ENCODE results near the gene UPK1A.

Gene UPK1A

GRCh38 chr19:35710784-35711723, 44.7 kb downstream of the UPK1A start:
- Histone ChIP-seq H3K27me3 (ENCODE audit: control insufficient read depth, insufficient read depth, low read length) (no peaks in the 10 kb centered on the region), H3K36me3 (ENCODE audit: control insufficient read depth, insufficient read depth, low read length) (no peaks in the 10 kb centered on the region), H3K4me3 (ENCODE audit: low read length) (no peak overlapping the region), H3K27ac (ENCODE audit: low read length) (no peak overlapping the region), H3K9me3 (ENCODE audit: control insufficient read depth, insufficient read depth, low read length) (no peaks in the 10 kb centered on the region), H3K4me1 (ENCODE audit: control insufficient read depth, insufficient read depth, low read length) (peaks cover 8% of the 10 kb centered on the region)
- no peak for DNase-seq (ENCODE audit: low read depth, low spot score)
- WGBS (ENCODE audit: insufficient coverage, insufficient read length) = no CpG with 5 or more reads among the region's 13 CpGs

- WGBS (ENCODE audit: insufficient coverage, insufficient read length) = no CpG with 5 or more reads among the region's 11 CpGs
- no peak overlapping the region for H3K27ac ChIP-seq (ENCODE audit: low read length)
- no peak overlapping the region for H3K4me3 ChIP-seq (ENCODE audit: low read length)
- H3K9me3 ChIP-seq (ENCODE audit: control insufficient read depth, insufficient read depth, low read length) = no peaks in the 10 kb centered on the region
- peaks cover 8% of the 10 kb centered on the region for H3K4me1 ChIP-seq (ENCODE audit: control insufficient read depth, insufficient read depth, low read length)
- no peaks in the 10 kb centered on the region for H3K27me3 ChIP-seq (ENCODE audit: control insufficient read depth, insufficient read depth, low read length)
- no peaks in the 10 kb centered on the region for H3K36me3 ChIP-seq (ENCODE audit: control insufficient read depth, insufficient read depth, low read length)
- no peak for DNase-seq (ENCODE audit: low read depth, low spot score)
Observed at GRCh38 chr19:35712567-35713505, 46.5 kb downstream of the UPK1A start.

- no peaks in the 10 kb centered on the region for H3K27me3 ChIP-seq (ENCODE audit: control insufficient read depth, insufficient read depth, low read length)
- WGBS (ENCODE audit: insufficient coverage, insufficient read length) = no CpG with 5 or more reads among the region's 2 CpGs
- H3K4me1 ChIP-seq (ENCODE audit: control insufficient read depth, insufficient read depth, low read length) = peaks cover 8% of the 10 kb centered on the region
- H3K4me3 ChIP-seq (ENCODE audit: low read length) = no peak overlapping the region
- DNase-seq (ENCODE audit: low read depth, low spot score) = no peak
- no peaks in the 10 kb centered on the region for H3K9me3 ChIP-seq (ENCODE audit: control insufficient read depth, insufficient read depth, low read length)
- no peaks in the 10 kb centered on the region for H3K36me3 ChIP-seq (ENCODE audit: control insufficient read depth, insufficient read depth, low read length)
- H3K27ac ChIP-seq (ENCODE audit: low read length) = no peak overlapping the region
Observed at GRCh38 chr19:35713506-35713850, 47.2 kb downstream of the UPK1A start.

GRCh38 chr19:35713904-35714495, 47.7 kb downstream of the UPK1A start:
- Histone ChIP-seq H3K27me3 (ENCODE audit: control insufficient read depth, insufficient read depth, low read length) (no peaks in the 10 kb centered on the region), H3K4me3 (ENCODE audit: low read length) (no peak overlapping the region), H3K4me1 (ENCODE audit: control insufficient read depth, insufficient read depth, low read length) (peaks cover 8% of the 10 kb centered on the region), H3K36me3 (ENCODE audit: control insufficient read depth, insufficient read depth, low read length) (no peaks in the 10 kb centered on the region), H3K27ac (ENCODE audit: low read length) (no peak overlapping the region), H3K9me3 (ENCODE audit: control insufficient read depth, insufficient read depth, low read length) (no peaks in the 10 kb centered on the region)
- DNase-seq (ENCODE audit: low read depth, low spot score) = no peak
- no CpG with 5 or more reads among the region's 12 CpGs for WGBS (ENCODE audit: insufficient coverage, insufficient read length)

GRCh38 chr19:35714601-35715354, 48.5 kb downstream of the UPK1A start:
- Histone ChIP-seq H3K4me1 (ENCODE audit: control insufficient read depth, insufficient read depth, low read length) (peaks cover 8% of the 10 kb centered on the region), H3K27ac (ENCODE audit: low read length) (no peak overlapping the region), H3K4me3 (ENCODE audit: low read length) (no peak overlapping the region), H3K36me3 (ENCODE audit: control insufficient read depth, insufficient read depth, low read length) (peaks cover under 1% of the 10 kb centered on the region; the same call in 1 of the 2 replicates), H3K27me3 (ENCODE audit: control insufficient read depth, insufficient read depth, low read length) (no peaks in the 10 kb centered on the region), H3K9me3 (ENCODE audit: control insufficient read depth, insufficient read depth, low read length) (no peaks in the 10 kb centered on the region)
- DNase-seq (ENCODE audit: low read depth, low spot score) = no peak
- no CpG with 5 or more reads among the region's 14 CpGs for WGBS (ENCODE audit: insufficient coverage, insufficient read length)

- peaks cover 8% of the 10 kb centered on the region for H3K4me1 ChIP-seq (ENCODE audit: control insufficient read depth, insufficient read depth, low read length)
- H3K4me3 ChIP-seq (ENCODE audit: low read length) = no peak overlapping the region
- WGBS (ENCODE audit: insufficient coverage, insufficient read length) = no CpG with 5 or more reads among the region's 7 CpGs
- peaks cover 4% of the 10 kb centered on the region; the same call in 1 of the 2 replicates for H3K36me3 ChIP-seq (ENCODE audit: control insufficient read depth, insufficient read depth, low read length)
- DNase-seq (ENCODE audit: low read depth, low spot score) = no peak
- H3K9me3 ChIP-seq (ENCODE audit: control insufficient read depth, insufficient read depth, low read length) = no peaks in the 10 kb centered on the region
- H3K27me3 ChIP-seq (ENCODE audit: control insufficient read depth, insufficient read depth, low read length) = no peaks in the 10 kb centered on the region
- no peak overlapping the region for H3K27ac ChIP-seq (ENCODE audit: low read length)
Observed at GRCh38 chr19:35715355-35715809, 49.1 kb downstream of the UPK1A start.

GRCh38 chr19:35715981-35716800, 49.9 kb downstream of the UPK1A start:
- Histone ChIP-seq H3K27me3 (ENCODE audit: control insufficient read depth, insufficient read depth, low read length) (no peaks in the 10 kb centered on the region), H3K27ac (ENCODE audit: low read length) (no peak overlapping the region), H3K36me3 (ENCODE audit: control insufficient read depth, insufficient read depth, low read length) (peaks cover 8% of the 10 kb centered on the region; the same call in 1 of the 2 replicates), H3K4me1 (ENCODE audit: control insufficient read depth, insufficient read depth, low read length) (peaks cover 8% of the 10 kb centered on the region), H3K9me3 (ENCODE audit: control insufficient read depth, insufficient read depth, low read length) (no peaks in the 10 kb centered on the region), H3K4me3 (ENCODE audit: low read length) (peak overlapping the region; percentile 74; the same call in 1 of the 2 replicates)
- no peak for DNase-seq (ENCODE audit: low read depth, low spot score)
- no CpG with 5 or more reads among the region's 52 CpGs for WGBS (ENCODE audit: insufficient coverage, insufficient read length)

- H3K4me1 ChIP-seq (ENCODE audit: control insufficient read depth, insufficient read depth, low read length) = peaks cover 8% of the 10 kb centered on the region
- H3K27ac ChIP-seq (ENCODE audit: low read length) = no peak overlapping the region
- peak overlapping the region; percentile 74 for H3K4me3 ChIP-seq (ENCODE audit: low read length)
- WGBS (ENCODE audit: insufficient coverage, insufficient read length) = no CpG with 5 or more reads among the region's 77 CpGs
- H3K36me3 ChIP-seq (ENCODE audit: control insufficient read depth, insufficient read depth, low read length) = peaks cover 12% of the 10 kb centered on the region
- no peaks in the 10 kb centered on the region for H3K27me3 ChIP-seq (ENCODE audit: control insufficient read depth, insufficient read depth, low read length)
- H3K9me3 ChIP-seq (ENCODE audit: control insufficient read depth, insufficient read depth, low read length) = no peaks in the 10 kb centered on the region
- peak; percentile 93 for DNase-seq (ENCODE audit: low read depth, low spot score)
Observed at GRCh38 chr19:35716801-35717664, 50.7 kb downstream of the UPK1A start.

Data from iPS DF 6.9 (cell line).